NCI-H82 treated with DMSO at 0.1 percent for 48 hours (cell line): ENCODE data around the gene TCEA3.
"Not testable (repeated sequence)": the region's sequence is repeated elsewhere in the genome, so short reads cannot be mapped to it uniquely, and the experiment has no call there.

Experiments
- DNase-seq: peaks from one replicate; lab custom pipeline; 2025; ENCODE audit not compliant: unreplicated experiment; lab: John Stamatoyannopoulos, UW

Gene TCEA3

DNA sequence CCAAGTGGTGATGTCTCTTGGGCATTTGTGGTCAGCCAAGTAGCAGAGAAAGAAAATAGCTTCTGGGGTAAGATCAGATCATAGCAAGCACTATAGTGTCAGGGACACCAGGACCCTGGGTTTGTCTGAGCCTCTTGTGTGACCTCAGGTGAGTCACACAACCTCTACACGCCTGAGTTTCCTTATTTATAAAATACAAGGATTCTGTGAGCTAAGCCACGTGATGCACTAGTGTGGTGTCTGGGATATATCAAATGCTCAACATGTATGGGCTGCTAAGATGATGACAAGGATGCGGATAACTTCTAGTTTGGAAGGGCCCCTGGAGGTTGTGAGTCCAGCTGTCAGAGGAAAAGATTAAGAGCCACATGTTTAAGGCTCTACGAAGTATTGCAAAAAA is 30.4 kb downstream of the TCEA3 start:
- DNase-seq: no peak

- no peak for DNase-seq
Measured at GRCh38 chr1:23393706-23394105, 30.8 kb downstream of the TCEA3 start.

DNA sequence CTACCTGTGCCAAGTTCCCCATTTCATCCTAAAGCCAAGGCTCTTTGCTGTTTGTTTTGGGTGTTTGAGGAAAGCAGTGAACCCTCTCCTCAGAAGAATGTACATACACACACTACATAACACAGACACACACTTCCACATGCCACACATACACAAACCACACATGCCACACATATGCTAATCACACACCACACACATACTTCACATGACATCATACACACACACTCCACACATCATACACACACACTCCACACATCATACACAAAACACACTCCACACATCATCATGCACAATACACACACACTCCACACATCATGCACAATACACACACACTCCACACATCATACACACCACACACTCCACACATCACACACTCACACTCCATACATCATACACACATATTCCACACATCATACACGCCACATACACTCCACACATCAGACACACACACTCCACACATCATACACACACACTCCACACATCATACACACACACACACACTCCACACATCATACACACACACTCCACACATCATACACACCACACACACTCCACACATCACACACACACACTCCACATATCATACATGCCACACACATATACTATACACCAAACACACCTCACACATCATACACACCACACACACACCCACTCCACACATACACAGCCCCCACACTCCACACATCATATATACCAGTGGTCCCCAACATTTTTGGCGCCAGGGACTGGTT is 32.3 kb downstream of the TCEA3 start:
- DNase-seq: no peak

DNA sequence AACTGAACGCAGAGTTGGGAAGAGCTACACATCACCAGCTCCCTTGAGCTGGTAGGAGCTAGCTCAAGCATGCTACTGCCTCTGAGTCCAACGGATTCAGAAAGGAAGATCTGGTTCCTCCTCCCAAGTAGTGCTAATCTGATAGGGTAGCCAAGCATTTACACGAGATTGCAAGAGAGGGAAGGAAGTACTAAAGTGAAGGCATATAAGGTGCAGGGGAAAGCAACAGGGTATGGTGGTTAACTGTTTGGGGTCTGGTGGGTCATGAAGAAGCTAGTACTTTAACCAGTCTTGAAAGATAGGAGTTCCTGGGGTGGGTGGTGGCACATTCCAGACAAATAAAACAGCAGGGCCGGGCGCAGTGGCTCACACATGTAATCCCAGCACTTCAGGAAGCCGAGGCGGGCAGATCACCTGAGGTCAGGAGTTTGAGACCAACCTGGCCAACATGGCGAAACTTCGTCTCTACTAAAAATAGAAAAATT is 34.7 kb downstream of the TCEA3 start:
- DNase-seq: no peak

GRCh38 chr1:23387494-23387893 is 37.1 kb downstream of the TCEA3 start:
- no peak for DNase-seq

- no peak for DNase-seq
Measured at GRCh38 chr1:23385119-23385621, 39.4 kb downstream of the TCEA3 start.

DNA sequence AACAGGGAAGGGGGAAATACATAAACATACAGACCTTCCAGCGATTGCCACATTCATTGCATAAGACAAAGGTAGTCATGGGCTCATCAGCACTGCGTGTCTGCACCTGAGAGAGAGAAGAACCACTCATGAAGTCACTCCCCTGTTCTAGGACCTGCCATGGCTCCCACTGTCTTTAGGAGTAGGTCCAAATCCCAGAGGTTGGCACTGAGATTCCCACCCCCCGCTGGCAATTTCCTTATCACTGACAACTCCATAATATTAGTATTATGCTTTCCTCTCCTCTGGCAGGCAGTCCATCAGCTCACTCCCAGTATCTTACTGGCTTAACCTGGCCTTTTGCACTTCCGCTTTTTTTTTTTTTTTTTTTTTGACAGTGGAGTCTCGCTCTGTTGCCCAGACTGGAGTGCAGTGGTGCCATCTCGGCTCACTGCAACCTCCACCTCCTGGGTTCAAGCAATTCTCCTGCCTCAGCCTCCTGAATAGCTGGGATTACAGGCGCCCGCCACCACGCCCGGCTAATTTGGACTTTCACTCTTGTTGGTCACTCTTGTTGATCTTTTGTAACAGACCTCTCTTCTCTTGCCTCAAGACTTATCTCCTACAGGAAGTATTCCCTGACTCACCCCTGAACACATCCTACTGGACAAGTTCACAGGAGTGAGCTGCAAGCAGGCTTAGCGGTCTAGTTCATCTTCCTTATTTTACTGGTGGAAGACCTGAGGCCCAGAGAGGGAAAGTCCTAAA is 40.1 kb downstream of the TCEA3 start:
- no peak for DNase-seq

GRCh38 chr1:23383577-23384311 is 40.8 kb downstream of the TCEA3 start:
- no peak for DNase-seq

GRCh38 chr1:23381233-23381885 is 43.2 kb downstream of the TCEA3 start:
- no peak for DNase-seq

DNA sequence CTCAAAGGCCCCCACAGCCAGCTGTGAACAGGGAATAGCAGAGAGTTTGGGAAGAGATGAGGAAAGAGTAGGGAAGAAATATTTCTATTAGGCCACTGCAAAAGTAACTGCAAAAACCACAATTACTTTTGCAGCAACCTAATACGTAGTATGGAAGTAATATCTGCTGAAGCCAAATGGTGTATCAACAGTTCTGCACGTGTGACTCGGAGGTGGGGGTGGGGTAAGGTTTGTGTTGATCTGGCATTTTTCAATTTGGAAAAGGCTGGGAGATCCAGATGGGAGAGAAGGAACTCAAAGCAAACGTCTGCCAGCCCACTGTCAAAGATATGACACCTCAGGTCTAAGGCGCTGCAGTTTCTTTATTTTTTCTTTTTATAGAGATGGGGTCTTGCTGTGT is 43.8 kb downstream of the TCEA3 start:
- DNase-seq: no peak

DNA sequence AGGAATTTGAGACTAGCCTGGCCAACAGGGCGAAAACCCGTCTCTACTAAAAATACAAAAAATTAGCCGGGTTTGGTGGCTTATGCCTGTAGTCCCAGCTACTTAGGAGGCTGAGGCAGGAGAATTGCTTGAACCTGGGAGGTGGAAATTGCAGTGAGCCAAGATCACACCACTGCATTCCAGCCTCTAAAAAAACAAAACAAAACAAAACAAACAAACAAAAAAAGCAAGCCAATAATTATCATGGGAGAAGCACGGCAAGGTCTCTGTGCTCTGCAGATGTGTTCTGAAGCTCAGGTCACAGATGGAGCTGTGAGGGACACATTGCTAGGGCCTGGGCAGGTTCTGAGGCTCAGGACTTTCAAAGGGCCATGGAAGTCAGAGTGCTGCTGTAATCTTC is 44.3 kb downstream of the TCEA3 start:
- not testable (repeated sequence) for DNase-seq

GRCh38 chr1:23376890-23377811 is 47.4 kb downstream of the TCEA3 start:
- DNase-seq: no peak

GRCh38 chr1:23374079-23374735 is 50.3 kb downstream of the TCEA3 start:
- not testable (repeated sequence) for DNase-seq

GRCh38 chr1:23371987-23372880 is 52.3 kb downstream of the TCEA3 start:
- no peak for DNase-seq

DNA sequence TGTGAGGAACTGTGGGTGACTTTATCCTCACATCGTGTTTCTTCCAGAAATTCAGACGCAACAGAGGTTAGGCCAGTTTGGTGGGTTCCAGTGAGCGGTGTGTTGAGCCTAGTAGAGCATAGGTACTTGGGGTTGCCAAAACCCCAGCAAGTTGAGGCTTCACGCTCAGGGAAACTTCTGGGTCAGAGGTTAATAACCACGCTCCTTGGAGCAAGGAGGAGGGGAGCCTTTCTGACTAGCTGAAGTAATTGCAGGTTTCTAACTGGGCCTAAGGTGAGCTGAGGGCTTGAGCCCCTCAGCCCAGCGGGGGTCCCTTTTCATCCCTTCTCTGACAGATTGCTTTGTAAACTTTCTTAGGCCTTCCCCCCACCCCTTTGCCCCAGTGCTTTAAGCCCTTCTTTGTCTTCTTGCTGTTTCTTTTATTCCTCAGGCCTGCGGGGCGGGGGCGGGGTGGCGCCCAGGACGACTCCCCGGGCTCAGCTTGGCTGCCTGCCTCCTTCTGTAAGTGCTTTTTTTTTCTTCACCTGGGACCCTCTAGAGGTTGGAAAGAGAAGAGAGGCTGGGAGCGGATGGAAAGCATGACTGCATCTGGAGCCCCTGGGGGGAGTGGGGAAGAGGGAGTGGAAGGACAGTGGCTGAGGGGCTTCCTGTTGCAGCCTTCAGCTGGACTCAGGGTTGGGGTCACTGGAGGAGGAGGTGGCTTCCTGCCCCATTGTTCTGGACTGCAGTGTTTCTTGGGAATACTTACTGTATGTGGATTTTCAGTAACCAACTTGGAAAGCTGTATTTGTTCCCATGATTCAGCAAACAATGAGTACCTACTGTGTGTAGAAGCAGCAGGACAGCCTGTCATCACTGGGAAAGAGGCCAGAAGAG is 53.6 kb downstream of the TCEA3 start:
- DNase-seq: peak; percentile 41

DNA sequence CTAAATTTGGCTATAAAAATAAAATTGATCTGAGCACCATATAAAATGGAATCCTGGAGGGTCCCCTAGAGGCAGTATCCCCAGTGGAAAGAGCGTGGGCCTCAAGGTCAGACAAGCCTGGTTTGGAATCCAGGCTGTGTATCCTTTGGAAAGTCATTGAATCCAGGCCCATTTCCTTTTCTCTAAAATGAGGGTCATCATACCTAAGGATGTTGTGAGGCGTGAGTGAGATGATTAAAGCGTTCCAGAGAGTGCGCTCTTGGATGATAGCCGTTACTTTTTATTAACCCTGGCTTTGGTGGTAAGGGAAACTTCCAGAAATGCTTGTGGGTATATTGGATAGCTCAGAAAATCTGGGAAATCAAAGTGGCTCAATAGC is 54.2 kb downstream of the TCEA3 start:
- no peak for DNase-seq

- DNase-seq: peak; percentile 66
Measured at GRCh38 chr1:23369335-23370013, 55.1 kb downstream of the TCEA3 start, which contains the start of gene ZNF436. Gene ZNF436, minus strand, starts transcription at chr1:23369836. Its CDS starts 1,831 bp downstream, at chr1:23368005.
